ENCODE results near the gene DKC1.
"Not testable (repeated sequence)": the region's sequence is repeated elsewhere in the genome, so short reads cannot be mapped to it uniquely, and the experiment has no call there.

DKC1 gene

GRCh38 chrX:154795016-154795415, 32.4 kb downstream of the DKC1 start:
- DNase-seq, result no peak

GRCh38 chrX:154797006-154797405, 34.3 kb downstream of the DKC1 start:
- DNase-seq, result no peak

DNA sequence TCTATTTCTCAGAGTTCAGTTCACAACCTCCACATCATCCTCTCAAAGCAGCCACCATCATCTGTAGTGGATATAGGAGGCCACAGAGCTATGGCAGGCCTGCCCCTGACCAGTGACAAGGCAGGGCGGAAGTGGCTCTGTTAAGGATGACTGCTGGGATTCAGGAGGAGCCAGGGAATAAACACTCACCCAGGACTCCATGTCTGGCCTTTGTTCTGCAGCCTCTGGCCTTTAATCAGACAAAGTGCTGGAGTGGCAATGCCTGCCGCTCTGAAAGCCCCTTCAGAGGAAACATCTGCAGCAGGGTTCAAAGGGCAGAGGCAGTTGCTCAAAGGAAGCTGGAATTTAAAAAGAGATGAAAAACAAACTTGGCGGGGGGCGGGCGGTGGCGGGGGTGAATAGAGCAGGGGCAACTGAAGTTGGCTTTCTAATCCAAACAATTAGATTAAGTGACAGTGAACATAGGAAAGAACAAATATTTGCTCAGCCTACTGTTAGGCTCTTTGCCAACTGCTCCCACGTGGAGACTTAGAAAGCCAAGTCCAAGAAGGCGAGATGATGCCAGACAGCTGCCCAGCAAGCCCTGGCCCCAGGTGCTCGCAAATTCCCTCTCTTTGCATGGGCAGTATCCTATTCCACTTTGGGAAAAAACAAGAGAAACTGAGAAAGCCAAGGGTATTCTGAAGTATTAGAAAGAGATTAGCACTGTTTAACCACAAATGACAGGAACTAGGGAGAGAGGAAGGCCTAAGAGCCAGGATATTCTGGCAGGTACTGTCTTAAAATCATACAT, 37.1 kb downstream of the DKC1 start:
- no peak for DNase-seq

DNA sequence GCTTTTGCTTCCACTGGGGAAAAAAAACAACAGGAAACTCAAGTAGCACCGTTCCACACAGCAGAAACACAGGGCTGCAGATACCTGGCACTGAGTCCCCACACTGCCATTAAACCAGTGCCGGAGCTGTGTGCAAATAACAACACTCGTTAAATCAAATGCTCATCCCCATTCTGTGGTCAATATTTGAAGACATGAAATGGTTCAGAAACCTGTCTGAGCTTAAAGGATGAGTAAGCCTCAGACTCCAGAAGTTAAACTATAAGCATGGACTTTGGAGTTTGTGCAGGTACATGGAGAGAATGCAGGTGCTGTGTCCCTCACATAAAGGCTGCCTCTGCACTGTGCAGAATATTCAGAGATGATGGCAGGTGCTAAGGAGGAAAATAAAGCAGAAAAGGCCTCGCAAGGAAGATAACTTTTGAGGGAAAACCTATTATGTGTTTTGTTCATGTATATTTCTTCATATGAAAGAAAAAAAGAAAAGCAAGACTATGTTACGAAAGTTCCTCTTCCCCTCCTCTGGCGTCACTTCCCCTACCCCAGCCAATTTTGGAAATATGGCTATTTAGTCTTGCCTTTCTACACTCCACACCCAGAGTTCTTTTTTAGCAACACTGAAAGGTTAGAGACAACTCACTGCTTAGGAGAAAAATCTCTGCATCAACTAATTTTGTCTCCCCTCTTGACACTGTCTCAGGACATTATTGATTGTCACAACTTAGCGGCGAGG, 38.0 kb downstream of the DKC1 start:
- DNase-seq, result no peak

GRCh38 chrX:154802947-154803346, 40.3 kb downstream of the DKC1 start:
- DNase-seq, result no peak

- no peak for DNase-seq
These were observed 41.7 kb downstream of the DKC1 start for GRCh38 chrX:154804261-154804956.

DNA sequence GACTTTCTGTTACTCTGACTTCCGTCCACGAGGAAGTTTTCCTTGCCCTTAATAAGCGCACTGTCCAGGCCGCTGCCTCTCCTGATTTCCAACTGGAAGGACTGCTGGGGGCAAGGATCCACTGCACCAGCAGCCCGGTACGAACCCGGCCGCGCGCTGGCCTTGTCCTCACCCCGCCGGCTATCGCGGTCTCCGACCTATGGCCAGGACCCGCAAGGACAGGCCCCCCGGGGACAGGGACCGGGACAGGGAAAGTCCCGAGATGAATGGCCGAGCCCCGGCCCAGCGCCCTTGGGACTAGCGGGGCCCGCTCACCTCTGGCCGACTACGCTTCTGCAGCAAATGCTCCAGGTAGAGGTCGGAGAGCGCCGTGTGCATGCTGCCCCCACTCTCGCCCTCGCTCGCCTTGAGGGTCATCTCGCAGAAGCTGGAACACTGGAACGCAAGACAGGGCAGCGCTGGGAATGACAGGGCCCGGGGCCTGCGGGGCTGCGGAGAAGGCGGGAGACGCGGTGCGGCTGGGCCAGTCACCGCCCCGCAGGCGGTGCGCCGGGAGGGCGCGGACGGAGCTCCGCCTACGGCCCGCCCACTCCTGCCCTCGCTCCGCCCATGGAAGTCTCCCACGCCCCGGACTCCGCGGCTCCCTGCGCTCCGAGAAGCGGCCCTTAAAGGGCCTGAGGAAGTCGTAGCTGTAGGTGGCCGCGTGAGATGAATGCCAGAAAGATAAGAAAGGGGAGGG, 42.5 kb downstream of the DKC1 start, which contains the start of gene MPP1:
TSS of gene MPP1 (minus strand) at position 529 of the 739 bp plus-strand sequence. CDS start at position 417, 112 bp downstream.
- DNase-seq, result peak; percentile 57 to 58

DNA sequence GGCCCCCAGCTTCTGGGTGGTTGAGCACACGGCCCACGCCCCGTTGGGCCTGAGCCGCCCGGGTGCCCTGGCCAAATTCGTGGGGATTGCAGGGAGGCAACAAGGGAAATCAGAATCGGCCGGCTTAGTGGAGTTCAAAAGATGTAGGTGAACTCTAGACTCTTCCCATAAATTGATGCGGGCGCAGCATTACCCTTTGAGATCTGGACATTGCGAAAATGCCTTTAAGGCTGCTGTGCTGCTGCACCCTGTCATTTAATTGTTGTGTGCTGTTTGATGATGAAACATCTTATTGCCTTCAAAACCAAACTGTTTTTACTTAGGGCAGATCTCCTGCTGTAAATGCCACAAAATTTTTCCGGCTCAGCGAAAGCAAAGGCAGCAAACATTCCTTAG, 43.0 kb downstream of the DKC1 start:
- DNase-seq, result no peak

- DNase-seq, result no peak
These were observed 44.3 kb downstream of the DKC1 start for GRCh38 chrX:154806837-154807501.

GRCh38 chrX:154809939-154810665, 47.4 kb downstream of the DKC1 start:
- DNase-seq, result no peak

GRCh38 chrX:154812341-154813101, 49.9 kb downstream of the DKC1 start:
- no peak for DNase-seq

GRCh38 chrX:154813801-154814200, 51.1 kb downstream of the DKC1 start:
- DNase-seq, result no peak

- DNase-seq, result no peak
These were observed 52.7 kb downstream of the DKC1 start for GRCh38 chrX:154815274-154815818.

GRCh38 chrX:154816326-154816898, 53.7 kb downstream of the DKC1 start:
- DNase-seq, result not testable (repeated sequence)

GRCh38 chrX:154817048-154817618, 54.5 kb downstream of the DKC1 start:
- DNase-seq, result not testable (repeated sequence)

GRCh38 chrX:154818916-154819770, 56.5 kb downstream of the DKC1 start:
- DNase-seq, result no peak

GRCh38 chrX:154819771-154820341, 57.2 kb downstream of the DKC1 start:
- DNase-seq, result no peak

- no peak for DNase-seq
These were observed 58.9 kb downstream of the DKC1 start for GRCh38 chrX:154821523-154821922.
